ENCODE measurements around the gene PDHB.

The PDHB gene

GRCh38 chr3:58404396-58404795, 29.2 kb downstream of the PDHB start:
- in situ Hi-C loops (cut with MboI; ENCODE audit: low sequenced_read_pairs), result no loop called here

GRCh38 chr3:58403513-58404109, 30.0 kb downstream of the PDHB start:
- in situ Hi-C loops (cut with MboI; ENCODE audit: low sequenced_read_pairs), result no loop called here

GRCh38 chr3:58398669-58399333, 34.8 kb downstream of the PDHB start:
- in situ Hi-C loops (cut with MboI; ENCODE audit: low sequenced_read_pairs), result no loop called here

- in situ Hi-C loops (cut with MboI; ENCODE audit: low sequenced_read_pairs), result no loop called here
Observed at GRCh38 chr3:58394339-58394738, 39.3 kb downstream of the PDHB start.

GRCh38 chr3:58392181-58392580, 41.5 kb downstream of the PDHB start:
- in situ Hi-C loops (cut with MboI; ENCODE audit: low sequenced_read_pairs), result no loop called here

GRCh38 chr3:58391156-58391865, 42.3 kb downstream of the PDHB start:
- in situ Hi-C loops (cut with MboI; ENCODE audit: low sequenced_read_pairs), result no loop called here

GRCh38 chr3:58388550-58389091, 45.0 kb downstream of the PDHB start:
- in situ Hi-C loops (cut with MboI; ENCODE audit: low sequenced_read_pairs), result no loop called here

GRCh38 chr3:58387650-58388546, 45.7 kb downstream of the PDHB start:
- in situ Hi-C loops (cut with MboI; ENCODE audit: low sequenced_read_pairs), result no loop called here

GRCh38 chr3:58386626-58387365, 46.8 kb downstream of the PDHB start:
- in situ Hi-C loops (cut with MboI; ENCODE audit: low sequenced_read_pairs), result no loop called here

GRCh38 chr3:58384381-58385090, 49.1 kb downstream of the PDHB start:
- in situ Hi-C loops (cut with MboI; ENCODE audit: low sequenced_read_pairs), result no loop called here

GRCh38 chr3:58383904-58384303, 49.7 kb downstream of the PDHB start:
- in situ Hi-C loops (cut with MboI; ENCODE audit: low sequenced_read_pairs), result no loop called here

- in situ Hi-C loops (cut with MboI; ENCODE audit: low sequenced_read_pairs), result no loop called here
Observed at GRCh38 chr3:58383476-58383875, 50.2 kb downstream of the PDHB start.

- in situ Hi-C loops (cut with MboI; ENCODE audit: low sequenced_read_pairs), result no loop called here
Observed at GRCh38 chr3:58379351-58380073, 54.1 kb downstream of the PDHB start.

- in situ Hi-C loops (cut with MboI; ENCODE audit: low sequenced_read_pairs), result no loop called here
Observed at GRCh38 chr3:58377750-58378149, 55.9 kb downstream of the PDHB start.
